Neural crest cell (in vitro differentiated cells): ENCODE measurements around the gene SUGP2. TPM values are rescaled to one million over a fixed set of nuclear protein-coding genes. Genes with fewer than 3 reads are reported as not detected.

Experiments
- DNase-seq: peaks from one replicate; pipeline ENCODE4 v3.0.0; 2021; ENCODE audit warnings: low read depth, mixed read lengths, low spot score
- H3K27ac Mint-ChIP-seq: one replicate; pipeline ENCODE4 v1.8.0; 2021; ENCODE audit warnings: mild to moderate bottlenecking, mixed read lengths; ENCODE audit not compliant: unreplicated experiment
- H3K27me3 Mint-ChIP-seq: 2 replicates; pipeline ENCODE4 v1.8.0; 2021; ENCODE audit warnings: low read depth, mild to moderate bottlenecking, mixed read lengths
- H3K36me3 Mint-ChIP-seq: 2 replicates; pipeline ENCODE4 v1.8.0; 2021; ENCODE audit warnings: low read depth, mild to moderate bottlenecking, mixed read lengths
- H3K4me1 Mint-ChIP-seq: 2 replicates; pipeline ENCODE4 v1.8.0; 2021; ENCODE audit warnings: mixed read lengths
- H3K4me3 Mint-ChIP-seq: one replicate; pipeline ENCODE4 v1.8.0; 2021; ENCODE audit warnings: mild to moderate bottlenecking, mixed read lengths
- H3K9me3 Mint-ChIP-seq: 2 replicates; pipeline ENCODE4 v1.8.0; 2021; ENCODE audit warnings: mixed read lengths
- CTCF ChIP-seq: fragments of 200-600 bp; sonication (generic); conservative IDR thresholded peaks from 2 replicates; pipeline ENCODE4 v1.5.0; 2021; ENCODE audit warnings: antibody characterized with exemption, mild to moderate bottlenecking
- total RNA-seq: library from RNA; stranded (reverse); gene quantifications from 2 replicates; pipeline ENCODE4 v1.2.1, GENCODE V29; 2021

The SUGP2 gene
- total RNA-seq, 1 donor from 2014 or later, result 160 TPM

- TF ChIP-seq CTCF, result no peak
- H3K4me1 Mint-ChIP-seq, result no peaks in the 10 kb centered on the region
- no peaks in the 10 kb centered on the region for H3K9me3 Mint-ChIP-seq
- DNase-seq, result no peak
- H3K27me3 Mint-ChIP-seq, result no peaks in the 10 kb centered on the region
- peak overlapping the region; percentile 67 for H3K27ac Mint-ChIP-seq
- peaks cover 8% of the 10 kb centered on the region for H3K36me3 Mint-ChIP-seq
- no peak overlapping the region for H3K4me3 Mint-ChIP-seq
Observed at GRCh38 chr19:19049406-19049805, 16.1 kb upstream of the SUGP2 start.

- peaks cover 16% of the 10 kb centered on the region for H3K36me3 Mint-ChIP-seq
- DNase-seq, result no peak
- H3K4me1 Mint-ChIP-seq, result no peaks in the 10 kb centered on the region
- H3K4me3 Mint-ChIP-seq, result no peak overlapping the region
- H3K27ac Mint-ChIP-seq, result no peak overlapping the region
- TF ChIP-seq CTCF, result no peak
- H3K27me3 Mint-ChIP-seq, result no peaks in the 10 kb centered on the region
- no peaks in the 10 kb centered on the region for H3K9me3 Mint-ChIP-seq
Observed at GRCh38 chr19:19043881-19044280, 10.6 kb upstream of the SUGP2 start.

GRCh38 chr19:19043481-19043880 lies 10.2 kb upstream of the SUGP2 start:
- Mint-ChIP-seq H3K9me3 (no peaks in the 10 kb centered on the region), H3K27ac (no peak overlapping the region), H3K4me3 (no peak overlapping the region), H3K27me3 (no peaks in the 10 kb centered on the region), H3K4me1 (no peaks in the 10 kb centered on the region), H3K36me3 (peaks cover 16% of the 10 kb centered on the region)
- no peak for DNase-seq
- no peak for TF ChIP-seq CTCF

GRCh38 chr19:19042732-19043280 lies 9.5 kb upstream of the SUGP2 start:
- H3K27me3 Mint-ChIP-seq, result no peaks in the 10 kb centered on the region
- no peak overlapping the region for H3K27ac Mint-ChIP-seq
- H3K36me3 Mint-ChIP-seq, result peaks cover 18% of the 10 kb centered on the region
- no peak for TF ChIP-seq CTCF
- DNase-seq, result no peak
- no peaks in the 10 kb centered on the region for H3K4me1 Mint-ChIP-seq
- no peak overlapping the region for H3K4me3 Mint-ChIP-seq
- no peaks in the 10 kb centered on the region for H3K9me3 Mint-ChIP-seq

GRCh38 chr19:19040417-19040816 lies 7.1 kb upstream of the SUGP2 start:
- Mint-ChIP-seq H3K4me3 (no peak overlapping the region), H3K9me3 (no peaks in the 10 kb centered on the region), H3K27ac (no peak overlapping the region), H3K4me1 (peaks cover 5% of the 10 kb centered on the region), H3K36me3 (peaks cover 30% of the 10 kb centered on the region), H3K27me3 (no peaks in the 10 kb centered on the region)
- no peak for TF ChIP-seq CTCF
- no peak for DNase-seq

- Mint-ChIP-seq H3K4me3 (no peak overlapping the region), H3K27me3 (no peaks in the 10 kb centered on the region), H3K9me3 (no peaks in the 10 kb centered on the region), H3K4me1 (peaks cover 5% of the 10 kb centered on the region), H3K36me3 (peaks cover 27% of the 10 kb centered on the region), H3K27ac (no peak overlapping the region)
- DNase-seq, result no peak
- TF ChIP-seq CTCF, result no peak
Observed at GRCh38 chr19:19039901-19040300, 6.6 kb upstream of the SUGP2 start.
